GM18498 (cell line): Measurements from ENCODE around the gene FGF19.

Experiments
- ATAC-seq: cut with Tn5 transposase; IDR thresholded peaks from one replicate; pipeline ENCODE4 v1.9.1; 2021; ENCODE audit warnings: mild to moderate bottlenecking, moderate library complexity; ENCODE audit not compliant: unreplicated experiment

FGF19 gene

GRCh38 chr11:69671734-69672465 is 31.9 kb downstream of the FGF19 start:
- no peak for ATAC-seq

DNA sequence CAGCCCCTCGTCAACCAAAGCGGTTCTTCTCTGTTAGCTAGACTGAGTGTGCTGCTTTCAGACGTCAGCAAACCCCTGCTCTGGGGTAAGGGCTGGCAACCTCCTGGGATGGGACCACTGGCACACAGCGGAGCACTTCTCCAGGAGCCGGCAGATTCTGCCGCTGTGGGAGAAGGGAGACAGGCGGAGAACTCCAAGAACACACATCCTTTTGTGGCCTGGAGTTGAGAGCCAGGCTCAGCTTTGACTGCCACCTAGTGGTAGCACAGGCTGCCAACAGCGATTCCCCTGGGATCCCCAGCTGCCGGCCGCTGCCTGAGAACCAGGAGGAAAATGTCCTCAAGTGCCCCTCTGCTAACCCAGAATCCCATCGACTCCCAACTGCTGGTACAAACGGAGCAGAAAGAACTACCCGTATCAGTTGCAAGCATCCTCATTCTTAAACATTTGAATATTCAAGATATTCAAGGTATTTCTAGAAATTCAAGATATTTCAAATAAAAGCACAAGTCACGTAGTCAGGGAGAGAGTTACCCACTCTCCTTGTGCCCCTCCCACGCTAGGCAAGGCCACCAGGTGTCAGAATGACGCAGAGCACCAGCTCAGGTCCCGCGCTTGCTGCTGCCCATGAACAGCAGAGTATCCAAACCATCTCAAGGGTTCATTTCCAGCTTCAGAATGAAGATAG is 33.5 kb downstream of the FGF19 start:
- ATAC-seq: no peak

GRCh38 chr11:69669486-69669885 is 34.3 kb downstream of the FGF19 start:
- ATAC-seq: no peak

- no peak for ATAC-seq
Measured at GRCh38 chr11:69667619-69668604, 35.9 kb downstream of the FGF19 start.

GRCh38 chr11:69666752-69667536 is 36.9 kb downstream of the FGF19 start:
- ATAC-seq: no peak

DNA sequence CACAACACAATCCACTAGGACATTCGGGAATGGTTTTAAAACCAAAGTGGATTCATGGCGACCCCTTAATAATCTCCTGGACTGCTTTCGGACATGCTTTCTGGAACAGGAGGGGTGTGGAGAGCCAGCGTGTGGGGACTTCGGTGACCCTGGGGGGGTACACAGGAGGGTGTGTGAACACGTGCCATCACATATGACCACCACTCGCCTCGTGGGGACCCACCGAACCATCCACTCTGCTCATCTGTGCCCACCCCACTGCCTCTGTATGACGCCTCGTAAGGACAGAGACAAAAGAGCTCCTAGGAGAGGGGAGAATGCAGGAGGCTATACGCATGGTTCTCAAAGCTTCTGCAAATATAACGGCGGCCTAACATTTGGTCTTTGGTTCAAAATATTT is 37.6 kb downstream of the FGF19 start:
- ATAC-seq: no peak

- ATAC-seq: no peak
Measured at GRCh38 chr11:69665669-69666068, 38.2 kb downstream of the FGF19 start.

DNA sequence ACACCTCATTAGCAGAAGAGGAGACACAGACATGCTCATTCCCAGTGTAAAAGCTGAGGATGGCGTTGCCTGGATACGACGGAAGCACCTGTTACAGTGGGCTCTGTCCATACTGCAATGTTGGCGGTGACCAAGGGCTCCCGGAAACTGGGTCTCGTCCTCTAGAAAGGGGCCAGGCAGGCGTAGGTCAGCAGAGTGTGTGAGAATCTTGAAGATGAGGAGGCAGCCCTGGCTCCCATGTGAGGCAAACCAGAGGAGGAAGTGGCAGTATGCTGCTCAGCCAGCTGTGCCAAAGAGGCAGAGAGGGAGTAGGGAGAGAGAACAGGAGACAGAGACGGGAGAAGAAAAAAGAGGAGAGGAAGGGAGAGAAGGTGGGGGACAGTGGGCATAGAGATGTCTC is 38.9 kb downstream of the FGF19 start:
- no peak for ATAC-seq

DNA sequence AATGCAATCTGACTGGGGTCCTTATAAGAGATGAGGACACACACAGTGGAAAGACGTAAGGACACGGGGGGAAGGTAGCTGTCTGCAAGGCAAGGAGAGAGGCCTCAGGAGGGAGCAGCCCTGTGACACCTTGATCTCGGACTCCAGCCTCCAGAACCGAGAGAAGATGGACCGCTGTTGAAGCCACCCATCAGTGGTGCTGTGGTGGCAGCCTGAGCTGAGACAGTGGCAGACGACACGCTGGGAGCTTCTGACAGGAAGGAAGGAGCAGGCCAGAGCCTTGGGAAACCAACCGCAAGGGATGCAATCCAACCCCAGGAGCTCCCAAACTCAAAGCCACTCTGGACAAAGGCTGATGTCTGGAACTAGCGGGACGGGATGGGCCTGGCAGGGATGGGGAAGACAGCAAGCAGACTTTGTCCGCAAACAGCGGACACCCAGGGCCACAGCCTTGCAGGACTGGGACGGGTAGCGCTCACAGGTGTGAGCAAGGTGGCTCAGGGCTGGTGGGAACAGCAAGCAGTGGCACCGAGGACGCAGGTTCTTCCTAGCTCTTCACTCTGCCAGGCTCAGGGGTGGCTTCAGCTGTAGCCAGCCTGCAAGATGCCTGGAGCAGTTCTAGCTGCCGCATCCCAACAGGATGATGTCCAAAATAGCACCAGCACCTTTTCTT is 39.6 kb downstream of the FGF19 start:
- no peak for ATAC-seq

DNA sequence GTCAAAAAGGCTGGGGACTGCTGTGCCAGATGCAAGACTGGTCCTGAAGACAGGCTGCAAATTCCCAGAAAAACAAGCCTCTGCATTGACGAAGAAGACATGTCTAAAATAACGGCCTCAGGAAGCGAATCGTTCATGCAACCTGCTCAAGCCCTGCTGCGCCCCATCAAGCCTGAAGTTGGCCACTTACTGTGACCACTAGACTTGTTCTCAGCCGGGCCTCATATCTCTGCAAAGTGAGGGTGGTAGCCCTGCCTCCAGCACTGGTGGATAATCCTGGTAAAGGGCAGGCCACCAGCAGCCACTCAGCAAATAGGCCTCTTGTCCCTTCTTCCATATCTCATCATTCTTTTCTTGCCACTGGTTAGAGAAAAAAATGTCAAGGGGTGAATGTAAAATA is 40.5 kb downstream of the FGF19 start:
- ATAC-seq: no peak

DNA sequence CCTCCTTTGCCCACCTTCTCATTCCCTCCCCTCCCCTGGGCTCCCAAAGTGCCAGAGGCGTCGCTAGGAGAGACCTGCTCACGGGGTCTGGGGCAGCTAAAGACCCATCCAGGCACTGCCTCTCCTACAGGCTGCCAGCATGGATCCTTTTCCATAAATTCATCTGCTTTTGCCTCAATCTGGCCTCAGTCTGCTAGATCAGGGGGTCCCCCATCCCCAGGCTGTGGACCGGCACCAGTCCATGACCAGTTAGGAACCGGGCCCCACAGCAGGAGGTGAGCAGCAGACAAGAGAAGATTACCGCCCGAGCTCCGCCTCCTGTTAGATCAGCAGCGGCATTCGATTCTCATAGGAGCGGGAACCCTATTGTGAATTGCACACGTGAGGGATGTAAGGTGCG is 41.0 kb downstream of the FGF19 start:
- no peak for ATAC-seq

- ATAC-seq: no peak
Measured at GRCh38 chr11:69662021-69662698, 41.7 kb downstream of the FGF19 start.

DNA sequence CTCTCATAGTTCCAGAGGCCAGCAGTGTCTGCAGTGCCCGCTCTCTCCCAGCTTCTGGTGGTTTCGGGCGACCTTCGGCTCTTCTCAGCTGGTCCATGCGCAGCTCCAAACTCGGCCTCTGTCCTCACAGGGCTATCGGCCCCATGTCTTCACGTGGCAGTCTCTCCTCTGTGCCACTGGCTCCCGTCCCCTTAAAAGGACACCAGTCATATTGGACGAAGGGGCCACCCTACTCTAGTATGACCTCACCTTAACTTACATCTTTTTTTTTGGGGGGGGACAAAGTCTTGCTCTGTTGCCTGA is 42.5 kb downstream of the FGF19 start:
- ATAC-seq: no peak

GRCh38 chr11:69660001-69660500 is 43.8 kb downstream of the FGF19 start:
- no peak for ATAC-seq

GRCh38 chr11:69659591-69659990 is 44.2 kb downstream of the FGF19 start:
- ATAC-seq: no peak

GRCh38 chr11:69658626-69659450 is 45.0 kb downstream of the FGF19 start:
- no peak for ATAC-seq

DNA sequence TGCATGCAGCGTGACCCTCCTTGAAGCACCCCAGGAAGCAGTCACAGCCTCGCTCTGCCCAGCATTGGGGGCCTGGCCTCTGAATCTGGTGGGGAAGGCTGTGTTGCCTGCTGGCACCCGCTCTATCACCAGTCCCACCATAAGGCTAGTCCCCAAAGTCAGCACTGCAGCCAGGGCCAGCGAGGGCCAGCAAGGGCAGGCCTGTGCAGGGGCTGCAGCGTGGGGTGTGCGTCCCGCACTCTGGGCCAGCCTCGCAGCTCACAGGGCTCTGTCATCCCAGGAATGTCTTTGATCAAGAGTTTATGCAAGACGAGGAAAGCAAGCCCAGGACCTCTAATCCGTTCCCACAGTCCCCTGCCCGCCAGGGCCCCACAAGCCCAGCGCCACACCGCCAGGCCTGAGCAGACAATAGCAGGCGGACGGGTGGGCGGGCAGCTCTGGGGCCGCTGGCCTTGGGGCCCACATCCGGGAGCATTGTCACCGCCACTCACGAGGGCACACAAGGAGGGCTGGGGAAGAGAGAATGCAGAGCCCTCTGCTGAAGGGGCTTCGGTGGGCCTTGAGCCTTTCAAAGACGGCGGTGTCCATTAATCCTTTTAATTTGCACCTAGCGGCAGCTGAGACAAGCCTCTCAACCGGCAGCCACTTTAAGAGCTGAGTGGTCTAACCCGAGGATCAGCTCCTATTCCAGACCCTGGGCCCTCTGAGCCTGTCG is 45.8 kb downstream of the FGF19 start:
- ATAC-seq: no peak

DNA sequence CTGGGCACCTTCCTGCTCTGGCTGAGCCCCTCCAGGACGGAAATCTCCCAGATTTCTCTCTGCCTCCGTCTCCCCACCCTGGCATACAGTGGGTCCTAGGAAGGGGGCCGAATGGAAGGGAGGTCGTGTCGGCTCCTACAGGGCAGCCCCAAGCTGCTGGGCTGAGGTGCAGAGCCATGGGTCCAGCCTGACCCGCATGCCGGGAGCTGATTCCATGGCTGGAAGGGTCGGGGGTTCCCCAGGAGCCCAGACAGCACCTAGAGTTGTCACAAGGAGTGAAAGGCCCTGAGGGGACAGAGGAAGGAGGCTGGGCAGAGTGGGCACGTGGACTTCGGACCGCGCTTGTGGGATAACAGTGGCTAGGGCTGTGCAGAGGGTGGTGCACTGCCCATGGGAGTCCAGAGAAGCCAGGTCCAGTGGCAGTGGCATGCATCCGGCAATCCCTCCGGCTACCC is 46.3 kb downstream of the FGF19 start:
- no peak for ATAC-seq
